GM23338 (cell line): ENCODE results near the gene CCDC186. TPM values are rescaled to one million over a fixed set of nuclear protein-coding genes. Genes with fewer than 3 reads are reported as not detected.

Experiments
- ATAC-seq: fragments of 200-7000 bp; cut with Tn5 transposase; 3 replicates; pipeline ENCODE4 v1.9.1; 2020
- DNase-seq: peaks from one replicate; pipeline ENCODE4 v3.0.0-alpha.2; 2015; ENCODE audit warnings: low spot score
- H2AFZ ChIP-seq: fragments of 200-600 bp; sonication (generic); 2 replicates; pipeline ENCODE4 v1.8.0; 2016; ENCODE audit warnings: antibody characterized with exemption, mild to moderate bottlenecking, moderate library complexity
- H3F3A ChIP-seq: fragments of 200-600 bp; sonication (generic); replicated peaks from 2 replicates; pipeline ENCODE4 v1.8.0; 2017; ENCODE audit warnings: antibody characterized with exemption, mixed run types, low read depth
- H3K27ac ChIP-seq: fragments of 200-600 bp; sonication (generic); 2 replicates; pipeline ENCODE4 v1.6.1; 2016; ENCODE audit warnings: low read depth
- H3K27me3 ChIP-seq: fragments of 200-600 bp; sonication (generic); 2 replicates; pipeline ENCODE4 v1.8.0; 2016; ENCODE audit warnings: mild to moderate bottlenecking, mixed run types, moderate library complexity; ENCODE audit not compliant: insufficient read depth
- H3K36me3 ChIP-seq: fragments of 200-600 bp; sonication (generic); 2 replicates; pipeline ENCODE4 v1.8.0; 2016; ENCODE audit warnings: mild to moderate bottlenecking; ENCODE audit not compliant: insufficient read depth
- H3K4me1 ChIP-seq: fragments of 200-600 bp; sonication (generic); 2 replicates; pipeline ENCODE4 v1.8.0; 2016; ENCODE audit warnings: mild to moderate bottlenecking, moderate library complexity; ENCODE audit not compliant: insufficient read depth
- H3K4me2 ChIP-seq: fragments of 200-600 bp; sonication (generic); 2 replicates; pipeline ENCODE4 v1.7.1; 2017; ENCODE audit warnings: mixed run types
- H3K4me3 ChIP-seq: fragments of 200-600 bp; sonication (generic); 2 replicates; pipeline ENCODE4 v1.6.1; 2016; ENCODE audit warnings: mixed run types
- H3K79me2 ChIP-seq: fragments of 200-600 bp; sonication (generic); replicated peaks from 2 replicates; pipeline ENCODE4 v1.8.0; 2017; ENCODE audit warnings: mild to moderate bottlenecking; ENCODE audit not compliant: insufficient read depth
- H3K9me2 ChIP-seq: fragments of 200-600 bp; sonication (generic); 2 replicates; pipeline ENCODE4 v1.8.0; 2017; ENCODE audit not compliant: insufficient read depth
- H4K20me1 ChIP-seq: fragments of 200-600 bp; sonication (generic); replicated peaks from 2 replicates; pipeline ENCODE4 v1.8.0; 2017; ENCODE audit warnings: mild to moderate bottlenecking; ENCODE audit not compliant: insufficient read depth
- H3K27ac Mint-ChIP-seq: 2 replicates; pipeline ENCODE4 v1.8.0; 2020; ENCODE audit warnings: inconsistent platforms, mild to moderate bottlenecking, moderate library complexity, mixed read lengths
- H3K27me3 Mint-ChIP-seq: 3 replicates; pipeline ENCODE4 v1.8.0; 2022; ENCODE audit warnings: low read depth, mild to moderate bottlenecking, moderate library complexity, mixed read lengths, inconsistent platforms; ENCODE audit not compliant: insufficient read depth, poor library complexity
- H3K36me3 Mint-ChIP-seq: 3 replicates; pipeline ENCODE4 v1.8.0; 2021; ENCODE audit warnings: low read depth, mild to moderate bottlenecking, inconsistent platforms, moderate library complexity, mixed read lengths
- H3K4me1 Mint-ChIP-seq: 3 replicates; pipeline ENCODE4 v1.8.0; 2020; ENCODE audit warnings: mild to moderate bottlenecking, inconsistent platforms, mixed read lengths
- H3K4me3 Mint-ChIP-seq: 3 replicates; pipeline ENCODE4 v1.8.0; 2021; ENCODE audit warnings: moderate library complexity, mild to moderate bottlenecking, inconsistent platforms, mixed read lengths
- H3K9me3 Mint-ChIP-seq: 3 replicates; pipeline ENCODE4 v1.8.0; 2020; ENCODE audit warnings: moderate library complexity, mild to moderate bottlenecking, inconsistent platforms, mixed read lengths
- CREB1 ChIP-seq: fragments of 250-450 bp; sonication (Bioruptor Pico); IDR thresholded peaks from 2 replicates; pipeline ENCODE4 v1.5.0; 2020; ENCODE audit warnings: low read depth, mild to moderate bottlenecking, moderate library complexity
- CTCF ChIP-seq, 2 experiments: fragments of 200-600 bp in 1 of 2; sonication (generic) in 1 of 2; conservative IDR thresholded peaks; 2 replicates each; pipeline versions ENCODE4 v1.5.1 to v1.6.1; 2016 to 2017; ENCODE audit warnings: antibody characterized with exemption in 2 of 2, low read depth in 2 of 2, mild to moderate bottlenecking in 2 of 2, moderate library complexity in 1 of 2
- ETS1 ChIP-seq: IDR thresholded peaks from 2 replicates; pipeline ENCODE4 v1.6.1; 2016; ENCODE audit warnings: antibody characterized with exemption
- EZH2 ChIP-seq: fragments of 200-600 bp; sonication (generic); IDR thresholded peaks from one replicate; pipeline ENCODE4 v1.8.0; 2017; ENCODE audit warnings: antibody characterized with exemption, mild to moderate bottlenecking, low read depth; ENCODE audit not compliant: unreplicated experiment
- EZH2phosphoT487 ChIP-seq: fragments of 200-600 bp; sonication (generic); IDR thresholded peaks from one replicate; pipeline ENCODE4 v1.8.1; 2018; ENCODE audit warnings: antibody characterized with exemption; ENCODE audit not compliant: unreplicated experiment
- JUNB ChIP-seq: IDR thresholded peaks from one replicate; pipeline ENCODE4 v1.6.1; 2016; ENCODE audit warnings: antibody characterized with exemption; ENCODE audit not compliant: unreplicated experiment
- NANOG ChIP-seq: IDR thresholded peaks from 2 replicates; pipeline ENCODE4 v1.6.1; 2016; ENCODE audit warnings: antibody characterized with exemption, borderline replicate concordance
- POLR2AphosphoS5 ChIP-seq: IDR thresholded peaks from 2 replicates; pipeline ENCODE4 v1.6.1; 2016; ENCODE audit warnings: antibody characterized with exemption, low read depth
- REST ChIP-seq: IDR thresholded peaks from one replicate; pipeline ENCODE4 v1.6.1; 2018; ENCODE audit warnings: antibody characterized with exemption; ENCODE audit not compliant: unreplicated experiment
- STAT1 ChIP-seq: IDR thresholded peaks from one replicate; pipeline ENCODE4 v1.6.1; 2016; ENCODE audit warnings: antibody characterized with exemption; ENCODE audit not compliant: unreplicated experiment
- ZNF114 ChIP-seq: fragments of 250-450 bp; sonication (Bioruptor Pico); IDR thresholded peaks from 2 replicates; pipeline ENCODE4 v1.5.0; 2020; ENCODE audit warnings: mild to moderate bottlenecking, moderate library complexity
- ZNF331 ChIP-seq: fragments of 250-450 bp; sonication (Bioruptor Pico); IDR thresholded peaks from 2 replicates; pipeline ENCODE4 v1.5.0; 2020; ENCODE audit warnings: low read depth, mild to moderate bottlenecking, moderate library complexity
- ZNF462 ChIP-seq: fragments of 250-450 bp; sonication (Bioruptor Pico); IDR thresholded peaks from 2 replicates; pipeline ENCODE4 v1.5.0; 2020; ENCODE audit warnings: mild to moderate bottlenecking, moderate library complexity
- polyA plus RNA-seq: library from polyadenylated mRNA; unstranded; fragments of >200 nt; fragmentation: Nextera tagmentation; extraction: Ambion mirVana; gene quantifications from 2 replicates; pipeline ENCODE4 v1.2.1, GENCODE V29; 2016
- total RNA-seq: library from RNA; depleted of rRNA; stranded (reverse); fragments of >200 nt; shearing (Covaris generic); gene quantifications from 2 replicates; pipeline ENCODE4 v1.2.3, GENCODE V29; 2014

Gene CCDC186
- total and polyA plus RNA-seq, 2 experiments from 2014 or later: 24.2 to 50.7 TPM

DNA sequence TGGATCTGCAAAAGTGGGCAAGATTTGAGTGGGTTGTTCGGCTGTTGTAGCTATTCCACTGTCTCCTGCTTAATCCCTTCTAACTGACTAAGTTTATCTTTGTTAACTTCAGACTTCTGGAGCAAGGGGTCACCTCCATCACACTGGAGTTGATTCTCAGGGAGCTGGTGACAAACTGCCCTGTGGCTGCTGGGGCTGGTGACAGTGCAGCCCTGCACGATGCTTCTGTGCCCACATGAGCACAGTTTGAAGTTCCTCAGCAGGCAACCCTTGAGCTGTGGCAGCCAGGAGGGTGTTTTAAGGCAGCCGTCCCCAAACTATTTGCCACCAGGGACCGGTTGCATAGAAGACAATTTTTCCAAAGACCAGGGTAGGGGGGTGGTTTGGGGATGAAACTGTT, 89.8 kb downstream of the CCDC186 start:
- Histone ChIP-seq H2AFZ (no peak overlapping the region), H3K9me2 (peaks cover 4% of the 10 kb centered on the region; the same call in 1 of the 2 replicates), H3K4me3 (no peak overlapping the region), H3F3A (0 out of 2 replicates have a peak, but pooled peaks cover 4% of the 10 kb centered on the region), H3K27ac (no peak overlapping the region), H4K20me1 (no peaks in the 10 kb centered on the region), H3K4me2 (no peak overlapping the region), H3K79me2 (no peaks in the 10 kb centered on the region), H3K4me1 (no peaks in the 10 kb centered on the region), H3K27me3 (no peaks in the 10 kb centered on the region), H3K36me3 (no peaks in the 10 kb centered on the region)
- no peak overlapping the region for H3K4me3 Mint-ChIP-seq
- ATAC-seq: no peak
- H3K36me3 Mint-ChIP-seq: no peaks in the 10 kb centered on the region; the same call in 2 of the 3 replicates
- TF ChIP-seq EZH2phosphoT487 (no peak), ETS1 (no peak), NANOG (no peak), CTCF (conservative IDR thresholded peaks at IDR 0.05; ENCODE audit: low read depth in 2 of 2) (no peak), REST (no peak), ZNF331 (no peak), ZNF114 (no peak), JUNB (no peak), POLR2AphosphoS5 (no peak), ZNF462 (CRISPR knock-in tag) (no peak), EZH2 (no peak), STAT1 (no peak), CREB1 (CRISPR knock-in tag) (no peak)
- no peak overlapping the region for H3K27ac Mint-ChIP-seq
- peaks cover 8% of the 10 kb centered on the region; the same call in 2 of the 3 replicates for H3K9me3 Mint-ChIP-seq
- H3K27me3 Mint-ChIP-seq: peaks cover 9% of the 10 kb centered on the region
- DNase-seq: no peak
- no peaks in the 10 kb centered on the region for H3K4me1 Mint-ChIP-seq
